ENCODE results near the gene AFMID. TPM values are rescaled to one million over a fixed set of nuclear protein-coding genes. Genes with fewer than 3 reads are reported as not detected.

AFMID gene
- total and polyA plus RNA-seq, 9 of the 15 experiments (the other 6 are each of a cell fraction or from before 2014, with no cell fraction given), result 62.1 to 188 (median 74.4) TPM

DNA sequence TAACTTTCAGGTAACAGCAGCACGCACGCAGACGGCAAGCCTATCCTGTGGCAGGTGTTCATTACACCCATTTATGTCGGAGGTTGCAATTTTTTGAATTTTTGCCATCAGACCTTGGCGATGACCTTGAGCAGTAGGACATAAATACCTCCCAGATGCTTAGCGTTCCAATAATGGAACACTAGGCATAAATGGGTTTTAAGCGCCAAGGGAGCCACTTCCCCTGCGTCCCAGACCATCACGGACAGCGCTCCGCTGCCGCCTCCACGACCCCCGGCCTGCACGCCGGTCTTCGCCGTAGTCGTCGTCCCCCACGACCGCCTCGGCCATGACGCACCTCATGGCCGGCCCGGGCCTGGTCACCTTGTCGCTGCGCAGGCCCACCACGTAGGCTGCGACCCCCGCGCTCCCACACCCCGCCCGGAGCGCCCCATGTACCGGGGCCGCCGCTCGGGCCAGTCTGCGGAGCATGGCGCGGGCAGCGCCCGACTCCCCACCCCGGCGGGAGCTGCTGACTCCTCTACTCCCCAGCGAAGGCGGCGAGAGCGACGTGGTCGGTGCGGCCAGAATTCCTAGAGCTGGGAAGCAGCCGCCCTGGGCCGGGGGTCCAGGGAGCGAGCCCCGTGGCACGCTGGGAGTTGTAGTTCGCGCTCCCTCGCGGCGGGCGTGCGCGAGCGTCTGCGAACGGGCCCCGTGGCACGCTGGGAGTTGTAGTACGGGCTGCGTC, 66.9 kb downstream of the AFMID start (continued):
- TF ChIP-seq, protein P1, sequence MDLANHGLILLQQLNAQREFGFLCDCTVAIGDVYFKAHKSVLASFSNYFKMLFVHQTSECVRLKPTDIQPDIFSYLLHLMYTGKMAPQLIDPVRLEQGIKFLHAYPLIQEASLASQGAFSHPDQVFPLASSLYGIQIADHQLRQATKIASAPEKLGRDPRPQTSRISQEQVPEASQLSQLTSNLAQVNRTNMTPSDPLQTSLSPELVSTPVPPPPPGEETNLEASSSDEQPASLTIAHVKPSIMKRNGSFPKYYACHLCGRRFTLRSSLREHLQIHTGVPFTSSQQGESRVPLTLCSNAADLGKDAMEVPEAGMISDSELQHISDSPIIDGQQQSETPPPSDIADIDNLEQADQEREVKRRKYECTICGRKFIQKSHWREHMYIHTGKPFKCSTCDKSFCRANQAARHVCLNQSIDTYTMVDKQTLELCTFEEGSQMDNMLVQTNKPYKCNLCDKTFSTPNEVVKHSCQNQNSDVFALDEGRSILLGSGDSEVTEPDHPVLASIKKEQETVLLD (IDR thresholded peaks at IDR 0.05), result peak; percentile 94
- TF ChIP-seq RBM15 (IDR thresholded peaks at IDR 0.05; ENCODE audit: insufficient read depth, low read length) (no peak), PHF20 (IDR thresholded peaks at IDR 0.05; ENCODE audit: partially characterized antibody) (peak; percentile 36), SIN3B (IDR thresholded peaks at IDR 0.05; ENCODE audit: low read depth) (peak; percentile 50; the same call in 1 of the 2 replicates), MCM3 (IDR thresholded peaks at IDR 0.05) (no peak), CBX2 (IDR thresholded peaks at IDR 0.05; ENCODE audit: insufficient read depth, low read length, poor library complexity, severe bottlenecking) (no peak), ZNF76 (CRISPR knock-in tag; IDR thresholded peaks at IDR 0.05; ENCODE audit: borderline replicate concordance) (no peak), ZBTB43 (CRISPR knock-in tag; IDR thresholded peaks at IDR 0.05) (0 out of 2 replicates have a peak, but pooled peaks have one; percentile 40), BRCA1 (IDR thresholded peaks at IDR 0.05) (no peak), BRCA1 (CRISPR knock-in tag; IDR thresholded peaks at IDR 0.05) (0 out of 2 replicates have a peak, but pooled peaks have one; percentile 37), ZNF354B (CRISPR knock-in tag; IDR thresholded peaks at IDR 0.05) (no peak), ZNF444 (CRISPR knock-in tag; IDR thresholded peaks at IDR 0.05) (no peak), ATF1 (CRISPR knock-in tag; IDR thresholded peaks at IDR 0.05) (no peak), ATF1 (tag; IDR thresholded peaks at IDR 0.05) (peak; percentile 79), ZNF584 (CRISPR knock-in tag; IDR thresholded peaks at IDR 0.05; ENCODE audit: low read depth) (no peak), CEBPB (tag; IDR thresholded peaks at IDR 0.05) (no peak), ZNF282 (CRISPR knock-in tag; IDR thresholded peaks at IDR 0.05) (no peak), PHF8 (IDR thresholded peaks at IDR 0.05; ENCODE audit: borderline replicate concordance, low read length) (peak; percentile 75; the same call in 1 of the 2 replicates), RFX5 (IDR thresholded peaks at IDR 0.05; ENCODE audit: low read depth, low read length) (no peak), ZC3H8 (IDR thresholded peaks at IDR 0.05) (no peak)
- TF ChIP-seq, protein P2, sequence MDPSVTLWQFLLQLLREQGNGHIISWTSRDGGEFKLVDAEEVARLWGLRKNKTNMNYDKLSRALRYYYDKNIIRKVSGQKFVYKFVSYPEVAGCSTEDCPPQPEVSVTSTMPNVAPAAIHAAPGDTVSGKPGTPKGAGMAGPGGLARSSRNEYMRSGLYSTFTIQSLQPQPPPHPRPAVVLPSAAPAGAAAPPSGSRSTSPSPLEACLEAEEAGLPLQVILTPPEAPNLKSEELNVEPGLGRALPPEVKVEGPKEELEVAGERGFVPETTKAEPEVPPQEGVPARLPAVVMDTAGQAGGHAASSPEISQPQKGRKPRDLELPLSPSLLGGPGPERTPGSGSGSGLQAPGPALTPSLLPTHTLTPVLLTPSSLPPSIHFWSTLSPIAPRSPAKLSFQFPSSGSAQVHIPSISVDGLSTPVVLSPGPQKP (CRISPR knock-in tag; IDR thresholded peaks at IDR 0.05), result no peak
- TF ChIP-seq, protein P3, sequence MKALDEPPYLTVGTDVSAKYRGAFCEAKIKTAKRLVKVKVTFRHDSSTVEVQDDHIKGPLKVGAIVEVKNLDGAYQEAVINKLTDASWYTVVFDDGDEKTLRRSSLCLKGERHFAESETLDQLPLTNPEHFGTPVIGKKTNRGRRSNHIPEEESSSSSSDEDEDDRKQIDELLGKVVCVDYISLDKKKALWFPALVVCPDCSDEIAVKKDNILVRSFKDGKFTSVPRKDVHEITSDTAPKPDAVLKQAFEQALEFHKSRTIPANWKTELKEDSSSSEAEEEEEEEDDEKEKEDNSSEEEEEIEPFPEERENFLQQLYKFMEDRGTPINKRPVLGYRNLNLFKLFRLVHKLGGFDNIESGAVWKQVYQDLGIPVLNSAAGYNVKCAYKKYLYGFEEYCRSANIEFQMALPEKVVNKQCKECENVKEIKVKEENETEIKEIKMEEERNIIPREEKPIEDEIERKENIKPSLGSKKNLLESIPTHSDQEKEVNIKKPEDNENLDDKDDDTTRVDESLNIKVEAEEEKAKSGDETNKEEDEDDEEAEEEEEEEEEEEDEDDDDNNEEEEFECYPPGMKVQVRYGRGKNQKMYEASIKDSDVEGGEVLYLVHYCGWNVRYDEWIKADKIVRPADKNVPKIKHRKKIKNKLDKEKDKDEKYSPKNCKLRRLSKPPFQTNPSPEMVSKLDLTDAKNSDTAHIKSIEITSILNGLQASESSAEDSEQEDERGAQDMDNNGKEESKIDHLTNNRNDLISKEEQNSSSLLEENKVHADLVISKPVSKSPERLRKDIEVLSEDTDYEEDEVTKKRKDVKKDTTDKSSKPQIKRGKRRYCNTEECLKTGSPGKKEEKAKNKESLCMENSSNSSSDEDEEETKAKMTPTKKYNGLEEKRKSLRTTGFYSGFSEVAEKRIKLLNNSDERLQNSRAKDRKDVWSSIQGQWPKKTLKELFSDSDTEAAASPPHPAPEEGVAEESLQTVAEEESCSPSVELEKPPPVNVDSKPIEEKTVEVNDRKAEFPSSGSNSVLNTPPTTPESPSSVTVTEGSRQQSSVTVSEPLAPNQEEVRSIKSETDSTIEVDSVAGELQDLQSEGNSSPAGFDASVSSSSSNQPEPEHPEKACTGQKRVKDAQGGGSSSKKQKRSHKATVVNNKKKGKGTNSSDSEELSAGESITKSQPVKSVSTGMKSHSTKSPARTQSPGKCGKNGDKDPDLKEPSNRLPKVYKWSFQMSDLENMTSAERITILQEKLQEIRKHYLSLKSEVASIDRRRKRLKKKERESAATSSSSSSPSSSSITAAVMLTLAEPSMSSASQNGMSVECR (CRISPR knock-in tag; IDR thresholded peaks at IDR 0.05), result peak; percentile 60
